Brain microvascular endothelial cell (primary cell): ENCODE results near the gene NR2F2.

ENCODE experiments used
- DNase-seq: peaks from one replicate; pipeline ENCODE4 v3.0.0-alpha.2; 2020
- H3K27ac ChIP-seq: fragments of 250-450 bp; sonication (Bioruptor Pico); 2 replicates; pipeline ENCODE4 v1.5.1; 2020; ENCODE audit warnings: mild to moderate bottlenecking, moderate library complexity
- H3K27me3 ChIP-seq: fragments of 250-450 bp; sonication (Bioruptor Pico); replicated peaks from 2 replicates; pipeline ENCODE4 v1.5.1; 2020; ENCODE audit warnings: mild to moderate bottlenecking
- H3K36me3 ChIP-seq: fragments of 250-450 bp; sonication (Bioruptor Pico); replicated peaks from 2 replicates; pipeline ENCODE4 v1.5.1; 2020; ENCODE audit warnings: mild to moderate bottlenecking
- H3K4me3 ChIP-seq: 2 replicates; pipeline ENCODE4 v1.5.1; 2011; ENCODE audit warnings: low read depth, mild to moderate bottlenecking, control low read depth, low read length, moderate library complexity
- CTCF ChIP-seq: IDR thresholded peaks from 2 replicates; pipeline ENCODE4 v1.5.1; 2011; ENCODE audit warnings: low read depth, mild to moderate bottlenecking, moderate library complexity, low read length, control low read depth, inconsistent platforms; ENCODE audit errors: missing control alignments
- in situ Hi-C: cut with HindIII; loops from 2 replicates; pipeline ENCODE4 v1.10.0; 2017; ENCODE audit warnings: low sequenced_read_pairs, low pct_ligation_motif_present

NR2F2 gene

DNA sequence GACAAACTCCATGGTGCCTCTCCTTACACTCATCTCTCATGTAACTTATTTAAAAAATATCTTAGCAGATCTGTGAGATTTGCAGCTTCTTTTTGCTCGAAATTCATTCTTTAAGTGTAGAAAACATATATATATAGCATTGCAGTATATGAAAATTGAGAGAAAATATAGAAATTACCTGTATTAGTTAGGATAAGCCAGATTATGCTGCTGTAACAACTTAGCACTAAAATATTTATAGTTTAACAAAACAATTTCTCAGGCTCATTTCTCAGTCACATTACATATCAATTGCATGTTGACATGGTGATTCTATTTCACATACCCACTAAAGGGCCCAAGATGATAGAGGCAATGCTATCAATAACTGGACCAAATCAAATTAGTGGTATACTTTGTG is 54.7 kb downstream of the NR2F2 start:
- no peaks in the 10 kb centered on the region for H3K36me3 ChIP-seq
- no peaks in the 10 kb centered on the region for H3K27me3 ChIP-seq
- DNase-seq, result no peak
- in situ Hi-C loops, result no loop called here
- H3K4me3 ChIP-seq, result no peak overlapping the region
- TF ChIP-seq CTCF, result no peak
- no peak overlapping the region for H3K27ac ChIP-seq

DNA sequence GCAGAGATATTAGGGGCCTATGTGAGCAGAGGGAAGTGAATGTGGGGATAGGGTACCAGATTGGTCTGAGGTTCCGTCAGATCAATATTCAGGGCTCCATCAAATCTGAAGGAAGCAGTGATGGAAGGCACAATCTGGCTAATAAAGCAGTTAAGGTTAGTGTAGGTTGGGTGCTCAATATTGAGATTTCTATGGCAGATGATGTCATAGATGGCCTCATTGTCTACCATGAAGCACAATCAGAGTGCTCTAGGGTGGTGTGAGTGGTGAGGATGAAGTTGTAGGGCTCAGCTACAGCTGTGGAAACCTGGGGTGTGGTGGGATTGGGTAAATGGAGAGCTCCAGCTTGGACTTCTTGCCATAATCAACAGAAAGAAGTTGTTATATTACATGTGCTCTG is 58.2 kb downstream of the NR2F2 start:
- Histone ChIP-seq H3K4me3 (no peak overlapping the region), H3K27ac (no peak overlapping the region), H3K36me3 (no peaks in the 10 kb centered on the region), H3K27me3 (no peaks in the 10 kb centered on the region)
- DNase-seq, result no peak
- in situ Hi-C loops, result no loop called here
- TF ChIP-seq CTCF, result no peak
